ENCODE results near the gene GABBR1.

GRCh38 chr6:29651413-29652197 lies 18.6 kb upstream of the GABBR1 start:
- TF ChIP-seq, protein P1, sequence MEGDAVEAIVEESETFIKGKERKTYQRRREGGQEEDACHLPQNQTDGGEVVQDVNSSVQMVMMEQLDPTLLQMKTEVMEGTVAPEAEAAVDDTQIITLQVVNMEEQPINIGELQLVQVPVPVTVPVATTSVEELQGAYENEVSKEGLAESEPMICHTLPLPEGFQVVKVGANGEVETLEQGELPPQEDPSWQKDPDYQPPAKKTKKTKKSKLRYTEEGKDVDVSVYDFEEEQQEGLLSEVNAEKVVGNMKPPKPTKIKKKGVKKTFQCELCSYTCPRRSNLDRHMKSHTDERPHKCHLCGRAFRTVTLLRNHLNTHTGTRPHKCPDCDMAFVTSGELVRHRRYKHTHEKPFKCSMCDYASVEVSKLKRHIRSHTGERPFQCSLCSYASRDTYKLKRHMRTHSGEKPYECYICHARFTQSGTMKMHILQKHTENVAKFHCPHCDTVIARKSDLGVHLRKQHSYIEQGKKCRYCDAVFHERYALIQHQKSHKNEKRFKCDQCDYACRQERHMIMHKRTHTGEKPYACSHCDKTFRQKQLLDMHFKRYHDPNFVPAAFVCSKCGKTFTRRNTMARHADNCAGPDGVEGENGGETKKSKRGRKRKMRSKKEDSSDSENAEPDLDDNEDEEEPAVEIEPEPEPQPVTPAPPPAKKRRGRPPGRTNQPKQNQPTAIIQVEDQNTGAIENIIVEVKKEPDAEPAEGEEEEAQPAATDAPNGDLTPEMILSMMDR (optimal IDR thresholded peaks at IDR 0.05 in 1 of 3, IDR thresholded peaks at IDR 0.05 in 1 of 3, conservative IDR thresholded peaks at IDR 0.05 in 1 of 3; ENCODE audit: extremely low read depth in 1 of 3, insufficient read depth in 2 of 3, low read length in 3 of 3): peak in 2 of 3 experiments; percentile 56 to 58
- TF ChIP-seq EZH2 (IDR thresholded peaks at IDR 0.05; ENCODE audit: low read length): no peak

Measured in keratinocyte (primary cell).